ENCODE results near the gene PLPPR2.
"Not testable (repeated sequence)": the region's sequence is repeated elsewhere in the genome, so short reads cannot be mapped to it uniquely, and the experiment has no call there.

The PLPPR2 gene

DNA sequence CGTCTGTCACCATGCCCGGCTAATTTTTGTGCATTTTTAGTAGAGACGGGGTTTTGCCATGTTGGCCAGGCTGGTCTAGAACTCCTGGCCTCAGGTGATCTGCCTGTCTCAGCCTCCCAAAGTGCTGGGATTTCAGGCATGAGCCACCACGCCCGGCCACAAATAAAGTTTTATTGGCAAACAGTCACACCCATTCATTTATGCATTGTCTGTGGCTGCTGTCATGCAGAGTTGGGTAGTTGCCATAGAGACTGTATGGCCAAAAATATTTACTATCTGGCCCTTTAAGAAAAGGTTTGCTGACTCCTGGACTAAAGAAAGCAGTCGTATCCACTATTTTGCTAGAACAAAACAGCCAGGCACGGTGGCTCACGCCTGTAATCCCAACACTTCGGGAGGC, 21.4 kb upstream of the PLPPR2 start:
- H3K9me3 Mint-ChIP-seq, H3K4me1 Mint-ChIP-seq, H3K4me3 Mint-ChIP-seq, H3K27me3 Mint-ChIP-seq, DNase-seq: not testable (repeated sequence)
- Mint-ChIP-seq H3K27ac (peak overlapping the region; percentile 42), H3K36me3 (peaks cover 18 to 44% of the 10 kb centered on the region in 2 donors)
- peak in 1 of 2 donors; percentile 56 for ATAC-seq (replicated peaks)

DNA sequence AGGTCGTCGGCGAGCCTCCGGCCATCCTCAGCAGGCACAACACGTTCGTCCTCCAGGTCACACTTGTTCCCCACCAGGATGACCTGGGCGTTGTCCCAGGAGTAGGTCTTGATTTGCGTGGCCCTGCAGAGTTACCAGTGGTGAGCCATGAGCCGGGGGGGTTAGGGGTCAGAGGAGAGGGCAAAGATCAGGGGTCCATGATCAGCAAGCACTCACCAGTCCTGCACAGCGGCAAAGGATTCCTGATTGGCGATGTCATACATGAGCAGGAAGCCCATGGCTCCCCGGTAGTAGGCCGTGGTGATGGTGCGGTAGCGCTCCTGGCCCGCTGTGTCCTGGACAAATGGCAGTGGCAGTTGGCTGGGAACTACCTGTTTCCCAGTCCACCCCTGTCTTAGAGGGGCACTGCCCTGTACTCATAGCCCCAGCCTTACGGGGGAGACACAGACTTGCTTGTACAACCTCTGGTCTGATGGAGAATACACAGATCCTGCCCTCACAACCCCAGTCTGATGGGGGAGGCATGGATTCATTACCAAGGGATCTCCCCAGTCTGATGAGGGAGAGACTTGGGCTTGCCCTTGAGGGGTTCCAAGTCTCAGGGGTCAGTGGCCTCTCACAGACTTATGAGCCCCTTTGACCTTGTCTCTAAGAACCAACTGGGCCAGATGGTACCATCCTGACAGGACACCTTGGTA, 19.6 kb upstream of the PLPPR2 start:
- DNase-seq (no peak), ATAC-seq (replicated peaks) (no peak)
- H3K4me1 Mint-ChIP-seq: peaks cover 9 to 21% of the 10 kb centered on the region in 2 donors
- no peak overlapping the region for H3K27ac Mint-ChIP-seq
- no peak overlapping the region for H3K4me3 Mint-ChIP-seq
- peaks cover 18 to 37% of the 10 kb centered on the region in 2 donors for H3K36me3 Mint-ChIP-seq
- H3K9me3 Mint-ChIP-seq: peaks cover 5% of the 10 kb centered on the region in 2 donors
- no peaks in the 10 kb centered on the region for H3K27me3 Mint-ChIP-seq

DNA sequence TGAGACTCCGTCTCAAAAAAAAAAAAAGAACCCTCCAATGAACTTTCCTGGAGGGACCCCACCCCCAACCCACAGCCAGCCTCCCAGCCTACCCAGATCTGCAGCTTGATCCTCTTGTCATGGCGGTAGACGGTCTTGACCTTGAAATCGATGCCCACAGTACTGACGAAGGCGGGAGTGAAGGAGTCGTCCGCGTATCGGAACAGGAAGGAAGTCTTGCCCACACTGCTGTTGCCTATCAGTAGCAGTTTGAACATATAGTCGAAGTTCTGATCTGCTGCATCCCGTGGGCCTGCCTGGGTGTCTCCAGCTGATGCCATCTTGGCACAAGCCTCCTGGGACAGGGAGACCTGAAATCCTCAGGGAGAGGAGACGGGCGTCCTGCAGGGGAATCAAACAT, 18.2 kb upstream of the PLPPR2 start:
- Mint-ChIP-seq H3K9me3 (peaks cover 5% of the 10 kb centered on the region in 2 donors), H3K36me3 (peaks cover 16 to 37% of the 10 kb centered on the region in 2 donors), H3K4me1 (peaks cover 9 to 21% of the 10 kb centered on the region in 2 donors), H3K27ac (no peak overlapping the region), H3K4me3 (no peak overlapping the region), H3K27me3 (no peaks in the 10 kb centered on the region)
- DNase-seq: no peak
- peak in 1 of 2 donors; percentile 12 for ATAC-seq (replicated peaks)

DNA sequence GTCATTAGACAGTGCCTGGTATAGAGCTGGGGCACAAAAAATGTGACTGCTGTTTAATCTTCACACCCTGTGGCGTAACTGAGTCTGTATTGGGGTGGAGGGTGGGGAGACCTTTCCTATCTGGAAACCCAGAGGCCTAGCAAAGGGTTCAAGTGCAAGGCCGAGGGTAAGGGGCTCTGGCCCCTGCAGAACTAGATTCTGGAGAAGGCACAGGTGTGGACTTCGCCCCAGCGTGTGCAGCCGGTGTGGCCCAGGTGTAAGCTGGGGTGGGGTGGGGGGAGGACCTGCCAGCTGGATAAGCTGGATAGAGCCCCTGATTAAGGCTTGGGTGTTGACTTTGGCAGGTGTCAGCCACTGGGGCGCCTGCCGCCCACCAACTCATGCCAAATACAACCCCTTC, 17.1 kb upstream of the PLPPR2 start:
- H3K4me1 Mint-ChIP-seq: peaks cover 10 to 21% of the 10 kb centered on the region in 2 donors
- DNase-seq: no peak
- no peaks in the 10 kb centered on the region for H3K27me3 Mint-ChIP-seq
- no peak for ATAC-seq (replicated peaks)
- H3K36me3 Mint-ChIP-seq: peaks cover 15 to 37% of the 10 kb centered on the region in 2 donors
- H3K9me3 Mint-ChIP-seq: peaks cover 5% of the 10 kb centered on the region in 2 donors
- H3K4me3 Mint-ChIP-seq: no peak overlapping the region
- no peak overlapping the region for H3K27ac Mint-ChIP-seq

DNA sequence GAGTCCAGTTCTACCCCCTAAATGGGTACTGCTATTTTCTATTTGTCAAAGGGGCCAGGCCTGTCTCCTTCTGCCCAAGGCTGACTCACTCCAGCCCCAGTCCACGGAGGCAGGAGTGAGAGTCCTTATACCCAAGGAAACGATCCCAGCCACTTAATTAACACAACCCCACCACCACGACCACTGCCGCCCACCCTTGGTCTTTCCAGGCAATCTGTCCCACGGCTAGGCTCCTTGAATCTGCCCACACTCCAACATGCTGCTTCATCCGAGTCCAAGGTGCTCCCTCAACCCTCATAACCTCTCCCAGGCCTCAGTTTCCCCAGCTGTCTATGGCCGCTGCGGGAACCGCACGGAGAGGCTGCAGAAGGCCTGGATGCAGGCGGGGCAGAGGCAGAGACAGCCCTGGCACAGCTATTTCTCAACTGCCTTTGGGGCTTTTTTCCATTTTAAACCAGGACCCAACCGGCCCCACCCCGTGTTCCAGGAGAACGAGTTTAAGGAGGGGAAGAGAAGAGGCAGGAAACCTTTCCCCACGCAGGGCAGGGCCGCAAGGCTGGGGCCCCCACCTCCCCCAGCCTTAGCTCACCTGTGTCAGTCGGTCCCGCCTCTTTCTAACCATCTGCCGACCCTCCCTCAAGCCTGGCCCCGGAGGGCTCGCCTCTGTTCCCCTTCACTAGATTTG, 16.5 kb upstream of the PLPPR2 start:
- no peak for DNase-seq
- Mint-ChIP-seq H3K9me3 (peaks cover 5% of the 10 kb centered on the region in 2 donors), H3K4me1 (peaks cover 10 to 21% of the 10 kb centered on the region in 2 donors), H3K36me3 (peaks cover 15 to 31% of the 10 kb centered on the region in 2 donors), H3K4me3 (peak overlapping the region; percentile 84 to 88), H3K27ac (no peak overlapping the region), H3K27me3 (no peaks in the 10 kb centered on the region)
- ATAC-seq (replicated peaks): no peak

DNA sequence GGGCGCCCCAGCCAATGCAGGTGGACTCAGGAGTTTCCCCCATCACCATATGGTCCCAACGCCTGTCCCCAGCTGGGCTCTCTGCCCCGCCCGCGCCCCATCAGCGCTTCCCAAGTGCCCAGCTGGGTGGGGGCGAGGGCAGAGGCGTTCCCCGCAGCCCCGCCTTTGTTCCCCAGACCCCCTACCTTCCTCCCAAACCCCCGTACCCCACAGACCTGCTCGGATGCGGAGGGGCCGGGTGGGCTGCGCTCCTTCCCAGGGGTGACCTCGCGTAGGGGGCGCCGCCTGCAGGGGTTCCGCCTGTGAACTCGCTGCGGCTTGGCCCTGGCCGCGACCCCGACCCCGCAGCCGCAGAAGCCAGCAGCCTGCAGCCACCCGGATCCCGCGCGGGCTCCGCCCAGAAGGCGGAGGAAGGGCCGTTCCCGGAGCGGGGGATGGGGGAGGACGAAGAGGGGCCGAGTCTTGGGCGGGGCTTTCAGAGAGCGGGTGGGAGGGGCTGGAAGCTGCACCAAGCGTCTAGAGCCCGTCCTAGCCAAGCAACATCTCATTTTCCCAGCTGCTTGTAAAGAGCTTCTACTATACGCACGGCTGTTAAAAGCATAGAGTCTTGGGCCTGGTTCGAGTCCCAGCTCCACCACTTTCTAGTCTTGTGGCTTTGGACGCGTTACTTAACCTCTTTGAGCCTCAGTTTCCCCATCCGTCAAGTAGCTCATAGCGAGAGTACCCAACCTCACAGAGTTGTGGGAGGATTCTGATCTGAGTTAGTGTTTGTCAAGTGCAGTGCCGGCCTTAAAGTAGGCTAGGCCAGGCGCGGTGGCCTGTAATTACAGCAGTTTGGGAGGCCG, 15.8 kb upstream of the PLPPR2 start, which contains the start of gene RAB3D:
RAB3D (minus strand) TSS at position 404 of the 845 bp plus-strand sequence. CDS start 2,258 bp downstream, outside the sequence.
- ATAC-seq (replicated peaks) (peak; percentile 97 to 98), DNase-seq (peak; percentile 66)
- peaks cover 5% of the 10 kb centered on the region in 2 donors for H3K9me3 Mint-ChIP-seq

DNA sequence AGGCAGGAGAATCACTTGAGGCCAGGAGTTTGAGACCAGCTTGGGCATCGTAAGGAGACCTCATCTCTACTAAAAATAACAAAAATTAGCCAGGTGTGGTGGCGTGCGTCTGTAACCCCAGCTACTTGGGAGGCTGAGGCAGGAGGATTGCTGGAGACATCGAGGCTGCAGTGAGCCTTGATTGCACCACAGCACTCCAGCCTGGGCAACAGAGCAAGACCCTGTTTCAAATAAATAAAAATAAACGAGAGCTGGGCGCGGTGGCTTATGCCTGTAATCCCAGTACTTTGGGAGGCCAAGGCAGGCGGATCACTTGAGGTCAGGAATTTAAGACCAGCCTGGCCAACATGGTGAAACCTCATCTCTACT, 15.1 kb upstream of the PLPPR2 start:
- H3K4me1 Mint-ChIP-seq: peaks cover 15 to 30% of the 10 kb centered on the region in 2 donors
- H3K4me3 Mint-ChIP-seq: peak overlapping the region; percentile 84 to 88
- peaks cover 10 to 22% of the 10 kb centered on the region in 2 donors for H3K36me3 Mint-ChIP-seq
- not testable (repeated sequence) for DNase-seq; H3K27ac Mint-ChIP-seq; H3K9me3 Mint-ChIP-seq; H3K27me3 Mint-ChIP-seq; ATAC-seq (replicated peaks)

More for the DNA sequence above, 15.8 kb upstream of the PLPPR2 start, which contains the start of gene RAB3D:
- peak within 1 kb of the TSS; percentile 75 for H3K27ac Mint-ChIP-seq
- H3K27me3 Mint-ChIP-seq: no peaks in the 10 kb centered on the region
- peak within 1 kb of the TSS; percentile 84 to 88 for H3K4me3 Mint-ChIP-seq
- H3K36me3 Mint-ChIP-seq: peaks cover 12 to 26% of the 10 kb centered on the region in 2 donors
- H3K4me1 Mint-ChIP-seq: peaks cover 12 to 24% of the 10 kb centered on the region in 2 donors

DNA sequence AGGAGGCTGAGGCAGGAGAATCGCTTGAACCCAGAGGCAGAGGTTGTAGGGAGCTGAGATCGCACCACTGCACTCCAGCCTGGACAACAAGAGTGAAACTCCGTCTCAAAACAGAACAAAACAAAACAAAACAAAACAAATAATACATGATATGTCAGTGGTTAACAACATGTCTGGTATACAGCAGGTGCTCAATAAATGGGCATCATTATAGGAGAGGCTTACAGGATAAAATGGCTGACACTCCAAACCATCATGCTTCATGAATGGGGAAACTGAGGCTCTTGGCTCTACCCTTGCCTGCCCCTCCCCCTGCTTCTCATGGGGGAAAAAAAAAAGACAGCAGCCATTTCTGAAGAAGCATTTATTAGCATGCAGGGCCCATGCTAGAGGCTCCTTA, 12.8 kb upstream of the PLPPR2 start:
- Mint-ChIP-seq H3K27ac (no peak overlapping the region), H3K9me3 (no peaks in the 10 kb centered on the region), H3K27me3 (no peaks in the 10 kb centered on the region), H3K4me1 (peaks cover 30 to 51% of the 10 kb centered on the region in 2 donors), H3K4me3 (no peak overlapping the region), H3K36me3 (peaks cover 4 to 8% of the 10 kb centered on the region in 2 donors)
- no peak for ATAC-seq (replicated peaks)
- DNase-seq: no peak

DNA sequence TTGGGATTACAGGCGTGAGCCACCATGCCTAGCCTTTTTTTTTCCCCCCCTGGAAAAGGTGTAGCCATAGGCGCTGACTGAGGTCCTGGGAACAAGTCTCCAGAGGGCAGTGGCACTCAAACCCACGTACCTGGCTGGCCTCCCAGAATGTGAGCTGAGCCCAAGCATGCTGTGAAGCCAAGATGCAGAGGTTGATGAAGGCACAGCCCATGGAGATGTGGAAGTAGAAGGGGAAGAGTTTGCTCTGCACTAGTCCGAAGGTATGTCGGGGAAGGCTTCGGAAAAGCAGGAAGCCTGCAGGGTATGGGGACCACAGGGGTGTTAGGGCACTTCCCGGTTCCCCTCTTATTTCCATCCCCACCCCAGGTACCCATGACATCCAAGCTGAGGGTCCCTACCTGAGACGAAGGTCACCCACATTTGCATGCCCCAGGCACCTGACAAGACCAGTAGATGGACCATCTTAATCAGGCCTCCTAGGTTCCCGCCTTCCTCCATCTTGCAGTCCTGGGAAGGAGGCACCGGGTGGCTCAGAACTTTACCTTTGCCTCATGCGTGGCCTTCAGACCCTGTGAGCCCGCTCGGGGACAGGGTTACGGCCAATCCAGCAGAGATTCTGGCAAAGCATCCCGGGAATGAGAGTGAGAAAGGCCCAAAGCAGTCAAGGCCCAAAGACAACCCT, 10.0 kb upstream of the PLPPR2 start:
- ATAC-seq (replicated peaks) (no peak), DNase-seq (no peak)
- H3K36me3 Mint-ChIP-seq: peaks cover 13 to 18% of the 10 kb centered on the region in 2 donors
- H3K27me3 Mint-ChIP-seq: no peaks in the 10 kb centered on the region
- H3K9me3 Mint-ChIP-seq: peaks cover 6% of the 10 kb centered on the region in 2 donors
- H3K4me3 Mint-ChIP-seq: peak overlapping the region; percentile 90 to 95
- peaks cover 21 to 33% of the 10 kb centered on the region in 2 donors for H3K4me1 Mint-ChIP-seq
- H3K27ac Mint-ChIP-seq: peak overlapping the region; percentile 95

DNA sequence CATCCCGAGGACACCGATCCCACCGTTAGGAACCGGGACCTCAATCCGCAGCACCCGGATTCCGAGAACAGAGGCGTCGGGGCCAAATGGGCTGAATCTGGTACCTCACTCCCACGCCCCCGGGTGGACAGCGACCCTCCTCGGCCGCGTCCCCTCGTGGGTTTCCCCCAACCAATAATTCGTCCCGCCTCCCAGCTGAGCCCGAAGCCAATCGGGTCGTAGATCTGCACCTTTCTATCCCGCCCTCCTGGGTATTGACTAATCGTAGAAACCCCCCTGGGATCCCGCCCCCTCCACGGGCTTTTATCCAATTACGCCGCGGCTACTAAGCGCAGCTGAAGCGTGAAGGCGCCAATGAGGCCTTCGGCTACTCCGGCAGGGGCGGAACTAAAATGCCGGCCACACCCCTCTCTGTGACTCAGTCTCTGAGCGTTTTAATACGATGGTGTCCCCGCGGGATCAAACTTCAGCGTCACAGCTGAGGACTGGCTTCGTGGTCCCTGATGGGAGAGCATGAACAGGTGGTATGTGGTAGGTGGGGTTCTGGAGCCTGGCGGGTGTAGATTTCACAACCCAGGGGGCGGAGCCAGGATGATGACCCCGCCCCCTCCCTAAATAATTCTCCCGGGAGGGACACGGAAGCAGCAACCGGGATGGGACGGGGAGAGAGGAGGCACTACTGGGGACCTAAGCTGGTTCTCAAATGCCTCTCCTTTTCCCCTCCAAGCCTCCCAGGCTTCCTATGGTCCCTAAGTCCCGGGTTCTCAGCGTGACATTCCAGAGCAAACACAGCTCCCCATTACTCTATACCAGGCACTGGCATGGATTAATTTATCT, 8.9 kb upstream of the PLPPR2 start, which contains the start of the genes CCDC159 and TMEM205:
CCDC159 (plus strand) TSS at position 416 of the 837 bp plus-strand sequence; CDS start at position 504, 88 bp downstream.
TMEM205 (minus strand) TSS at position 165 of the 837 bp plus-strand sequence. CDS start 649 bp downstream, outside the sequence.
- Mint-ChIP-seq H3K4me3 (peak within 1 kb of the TSS; percentile 90 to 95), H3K36me3 (peaks cover 13 to 22% of the 10 kb centered on the region in 2 donors), H3K27me3 (no peaks in the 10 kb centered on the region), H3K4me1 (peaks cover 21 to 43% of the 10 kb centered on the region in 2 donors), H3K27ac (peak within 1 kb of the TSS; percentile 95), H3K9me3 (peaks cover 6% of the 10 kb centered on the region in 2 donors)
- DNase-seq (peak; percentile 99), ATAC-seq (replicated peaks) (peak; percentile 94 to 96)

DNA sequence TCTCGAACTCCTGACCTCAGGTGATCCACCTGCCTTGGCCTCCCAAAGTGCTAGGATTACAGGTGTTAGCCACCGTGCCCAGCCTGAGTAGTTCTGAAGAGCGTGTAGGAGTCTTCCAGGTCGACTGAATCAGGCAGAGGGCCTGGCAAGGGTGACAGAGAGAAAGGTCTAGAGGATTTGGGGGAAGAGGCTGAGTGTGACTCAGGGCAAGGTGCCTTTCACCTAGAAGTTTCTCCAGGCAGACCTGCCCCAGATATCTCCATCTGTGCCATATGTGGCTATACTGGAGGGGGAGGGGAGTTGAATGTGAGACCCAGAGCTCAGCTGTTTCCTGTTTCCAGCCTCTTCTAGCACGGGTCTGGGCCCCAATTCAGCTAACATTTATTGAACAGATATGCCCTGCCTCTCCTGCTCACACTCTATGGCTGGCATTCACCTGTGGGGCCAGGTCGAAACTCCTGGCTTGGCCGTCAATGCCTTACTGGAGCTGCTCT, 7.6 kb upstream of the PLPPR2 start:
- ATAC-seq (replicated peaks) (no peak), DNase-seq (no peak)
- Mint-ChIP-seq H3K27ac (peak overlapping the region; percentile 62), H3K9me3 (peaks cover 6% of the 10 kb centered on the region in 2 donors), H3K27me3 (no peaks in the 10 kb centered on the region), H3K4me1 (peaks cover 21 to 44% of the 10 kb centered on the region in 2 donors), H3K36me3 (peaks cover 11 to 18% of the 10 kb centered on the region in 2 donors), H3K4me3 (peak overlapping the region; percentile 90 to 95)

DNA sequence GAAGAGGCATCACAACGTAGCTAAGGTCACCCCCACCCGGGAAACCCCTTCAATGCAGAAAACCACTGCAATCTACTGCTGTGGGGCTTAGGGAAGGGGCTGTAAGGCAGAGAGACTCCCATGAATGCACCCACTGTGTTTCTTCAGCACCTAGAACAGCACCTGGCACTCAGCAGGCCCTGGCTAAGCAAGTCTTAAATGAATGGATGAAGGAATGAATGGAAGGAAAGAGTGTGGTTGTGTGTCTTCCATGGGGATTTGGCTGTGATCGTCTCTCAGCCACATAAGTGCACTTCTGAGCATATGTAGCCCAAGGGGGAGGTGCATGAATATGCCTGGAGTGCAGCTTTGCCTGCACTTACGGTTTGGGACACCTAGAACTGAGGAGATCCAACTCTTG, 6.1 kb upstream of the PLPPR2 start:
- H3K9me3 Mint-ChIP-seq: peaks cover 6% of the 10 kb centered on the region in 2 donors
- H3K4me3 Mint-ChIP-seq: no peak overlapping the region
- no peaks in the 10 kb centered on the region for H3K27me3 Mint-ChIP-seq
- no peak for DNase-seq
- ATAC-seq (replicated peaks): no peak
- H3K27ac Mint-ChIP-seq: no peak overlapping the region
- peaks cover 20 to 43% of the 10 kb centered on the region in 2 donors for H3K4me1 Mint-ChIP-seq
- H3K36me3 Mint-ChIP-seq: peaks cover 11 to 16% of the 10 kb centered on the region in 2 donors
